GM21825 (cell line): ENCODE results near the gene TNS2.
"Not testable (repeated sequence)": the region's sequence is repeated elsewhere in the genome, so short reads cannot be mapped to it uniquely, and the experiment has no call there.

Experiments used
- ATAC-seq: cut with Tn5 transposase; IDR thresholded peaks from one replicate; pipeline ENCODE4 v1.9.1; 2021; ENCODE audit warnings: mild to moderate bottlenecking, moderate library complexity; ENCODE audit not compliant: unreplicated experiment

The TNS2 gene

GRCh38 chr12:53093777-53094393, 44.0 kb downstream of the TNS2 start:
- no peak for ATAC-seq

- ATAC-seq: no peak
Observed at GRCh38 chr12:53094394-53094787, 44.5 kb downstream of the TNS2 start.

GRCh38 chr12:53094796-53095595, 45.1 kb downstream of the TNS2 start:
- ATAC-seq: not testable (repeated sequence)

GRCh38 chr12:53095596-53095895, 45.7 kb downstream of the TNS2 start:
- not testable (repeated sequence) for ATAC-seq

- ATAC-seq: no peak
Observed at GRCh38 chr12:53096089-53096741, 46.4 kb downstream of the TNS2 start.

GRCh38 chr12:53096759-53097158, 46.9 kb downstream of the TNS2 start:
- ATAC-seq: no peak

GRCh38 chr12:53097207-53097563, 47.3 kb downstream of the TNS2 start:
- no peak for ATAC-seq

GRCh38 chr12:53097564-53098353, 47.9 kb downstream of the TNS2 start, which contains the start of gene IGFBP6:
IGFBP6 (plus strand) TSS chr12:53097667; CDS start chr12:53097718, 51 bp downstream.
- peak; percentile 50 for ATAC-seq

GRCh38 chr12:53098354-53098981, 48.6 kb downstream of the TNS2 start:
- no peak for ATAC-seq

GRCh38 chr12:53099071-53099882, 49.4 kb downstream of the TNS2 start:
- no peak for ATAC-seq

GRCh38 chr12:53100466-53101151, 50.7 kb downstream of the TNS2 start:
- ATAC-seq: no peak

- ATAC-seq: no peak
Observed at GRCh38 chr12:53101266-53101665, 51.4 kb downstream of the TNS2 start.

GRCh38 chr12:53101931-53102781, 52.3 kb downstream of the TNS2 start:
- ATAC-seq: no peak

GRCh38 chr12:53102883-53103807, 53.3 kb downstream of the TNS2 start, which contains the start of gene SOAT2:
SOAT2 (plus strand) TSS chr12:53103486; CDS start chr12:53103578, 92 bp downstream.
- ATAC-seq: no peak

- ATAC-seq: no peak
Observed at GRCh38 chr12:53103860-53104305, 54.0 kb downstream of the TNS2 start.

GRCh38 chr12:53105256-53105655, 55.4 kb downstream of the TNS2 start:
- ATAC-seq: no peak

GRCh38 chr12:53105712-53106439, 56.0 kb downstream of the TNS2 start:
- ATAC-seq: no peak
